ENCODE results near the gene BRD3.

The BRD3 gene

DNA sequence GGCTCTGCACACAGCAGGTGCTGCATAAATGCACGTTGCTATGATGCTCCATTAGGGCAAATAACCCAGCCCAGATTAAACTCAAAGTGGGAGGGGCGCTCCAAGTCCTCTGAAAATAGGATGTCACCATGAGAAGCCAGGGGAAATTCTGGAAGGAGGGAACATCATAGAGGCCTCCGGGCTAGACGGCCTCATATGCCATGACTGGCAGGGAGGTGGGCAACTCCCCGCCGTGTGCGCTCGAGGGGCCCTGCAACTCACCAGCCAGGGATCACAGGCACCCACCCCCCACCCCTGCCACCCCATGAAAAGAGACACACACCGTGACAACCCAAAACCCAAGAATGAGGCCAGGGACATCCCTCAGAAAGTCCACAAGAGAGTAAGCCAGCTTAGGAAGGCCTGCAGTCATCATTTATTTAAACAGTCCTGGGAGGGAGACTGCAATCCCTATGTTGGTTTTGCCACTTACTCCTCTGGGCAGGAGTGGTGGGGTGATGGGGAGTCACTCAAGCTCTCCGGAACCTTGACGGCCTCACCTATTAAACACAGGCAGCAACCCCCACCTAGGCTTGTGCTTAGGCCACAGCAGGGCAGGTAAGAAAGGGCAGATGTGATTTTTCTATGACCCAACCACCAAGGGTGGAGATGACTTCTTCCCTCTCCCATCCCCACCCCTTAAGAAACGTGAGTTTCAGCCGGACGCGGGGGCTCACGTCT is 79.7 kb downstream of the BRD3 start:
- Histone ChIP-seq H2AFZ (ENCODE audit: low read depth, low read length, severe bottlenecking) (no peak overlapping the region), H3K36me3 (ENCODE audit: low read length) (no peaks in the 10 kb centered on the region), H4K20me1 (ENCODE audit: low read depth, low read length) (peaks cover 4% of the 10 kb centered on the region; the same call in 1 of the 2 replicates), H3K4me2 (ENCODE audit: low read depth, low read length, poor library complexity, severe bottlenecking) (no peak overlapping the region), H3K79me2 (ENCODE audit: insufficient read depth, low read length) (peaks cover 80% of the 10 kb centered on the region), H3K9ac (ENCODE audit: low read length) (no peak overlapping the region), H3K27me3 (ENCODE audit: low read length) (no peaks in the 10 kb centered on the region), H3K9me3 (ENCODE audit: insufficient read depth, low read length) (no peaks in the 10 kb centered on the region), H3K27ac (ENCODE audit: low read depth, low read length) (no peak overlapping the region), H3F3A (ENCODE audit: insufficient read depth) (peaks cover 1% of the 10 kb centered on the region; the same call in 1 of the 2 replicates), H3K9me2 (replicated peaks; ENCODE audit: insufficient read depth, low read length) (no peaks in the 10 kb centered on the region), H3K4me3 (ENCODE audit: insufficient read depth, low read length, poor library complexity, severe bottlenecking) (no peak overlapping the region)
- TF ChIP-seq, protein P1, sequence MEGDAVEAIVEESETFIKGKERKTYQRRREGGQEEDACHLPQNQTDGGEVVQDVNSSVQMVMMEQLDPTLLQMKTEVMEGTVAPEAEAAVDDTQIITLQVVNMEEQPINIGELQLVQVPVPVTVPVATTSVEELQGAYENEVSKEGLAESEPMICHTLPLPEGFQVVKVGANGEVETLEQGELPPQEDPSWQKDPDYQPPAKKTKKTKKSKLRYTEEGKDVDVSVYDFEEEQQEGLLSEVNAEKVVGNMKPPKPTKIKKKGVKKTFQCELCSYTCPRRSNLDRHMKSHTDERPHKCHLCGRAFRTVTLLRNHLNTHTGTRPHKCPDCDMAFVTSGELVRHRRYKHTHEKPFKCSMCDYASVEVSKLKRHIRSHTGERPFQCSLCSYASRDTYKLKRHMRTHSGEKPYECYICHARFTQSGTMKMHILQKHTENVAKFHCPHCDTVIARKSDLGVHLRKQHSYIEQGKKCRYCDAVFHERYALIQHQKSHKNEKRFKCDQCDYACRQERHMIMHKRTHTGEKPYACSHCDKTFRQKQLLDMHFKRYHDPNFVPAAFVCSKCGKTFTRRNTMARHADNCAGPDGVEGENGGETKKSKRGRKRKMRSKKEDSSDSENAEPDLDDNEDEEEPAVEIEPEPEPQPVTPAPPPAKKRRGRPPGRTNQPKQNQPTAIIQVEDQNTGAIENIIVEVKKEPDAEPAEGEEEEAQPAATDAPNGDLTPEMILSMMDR (IDR thresholded peaks at IDR 0.05; ENCODE audit: insufficient read depth, low read length, poor library complexity, severe bottlenecking), result no peak
- TF ChIP-seq EZH2phosphoT487 (conservative IDR thresholded peaks at IDR 0.05; ENCODE audit: low read length), result no peak

DNA sequence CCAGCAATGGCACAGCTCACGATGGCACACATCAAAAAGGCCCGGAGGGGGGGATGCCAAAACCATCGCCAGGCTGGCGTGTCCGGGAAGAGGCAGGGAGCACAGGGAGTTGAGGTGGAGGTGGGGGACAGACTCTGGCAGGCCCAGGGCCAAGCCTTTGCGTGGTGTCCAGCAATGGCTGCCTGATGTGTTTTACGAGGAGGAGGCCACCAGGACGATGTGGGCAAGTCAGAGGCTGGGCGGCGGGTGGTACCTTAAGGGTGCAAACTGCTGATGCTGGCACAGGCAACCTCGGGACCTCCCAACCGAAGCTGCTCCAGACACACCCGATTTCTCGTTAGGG is 80.4 kb downstream of the BRD3 start:
- Histone ChIP-seq H3K9me3 (ENCODE audit: insufficient read depth, low read length) (no peaks in the 10 kb centered on the region), H3K27me3 (ENCODE audit: low read length) (no peaks in the 10 kb centered on the region), H3K79me2 (ENCODE audit: insufficient read depth, low read length) (peaks cover 87% of the 10 kb centered on the region), H3K36me3 (ENCODE audit: low read length) (no peaks in the 10 kb centered on the region), H3F3A (ENCODE audit: insufficient read depth) (peaks cover 8% of the 10 kb centered on the region), H3K27ac (ENCODE audit: low read depth, low read length) (no peak overlapping the region), H4K20me1 (ENCODE audit: low read depth, low read length) (peaks cover 4% of the 10 kb centered on the region; the same call in 1 of the 2 replicates), H3K4me3 (ENCODE audit: insufficient read depth, low read length, poor library complexity, severe bottlenecking) (no peak overlapping the region), H3K9ac (ENCODE audit: low read length) (no peak overlapping the region), H2AFZ (ENCODE audit: low read depth, low read length, severe bottlenecking) (no peak overlapping the region), H3K9me2 (replicated peaks; ENCODE audit: insufficient read depth, low read length) (no peaks in the 10 kb centered on the region), H3K4me2 (ENCODE audit: low read depth, low read length, poor library complexity, severe bottlenecking) (no peak overlapping the region)
- TF ChIP-seq, protein P1 (IDR thresholded peaks at IDR 0.05; ENCODE audit: insufficient read depth, low read length, poor library complexity, severe bottlenecking), result no peak
- TF ChIP-seq EZH2phosphoT487 (conservative IDR thresholded peaks at IDR 0.05; ENCODE audit: low read length), result no peak

DNA sequence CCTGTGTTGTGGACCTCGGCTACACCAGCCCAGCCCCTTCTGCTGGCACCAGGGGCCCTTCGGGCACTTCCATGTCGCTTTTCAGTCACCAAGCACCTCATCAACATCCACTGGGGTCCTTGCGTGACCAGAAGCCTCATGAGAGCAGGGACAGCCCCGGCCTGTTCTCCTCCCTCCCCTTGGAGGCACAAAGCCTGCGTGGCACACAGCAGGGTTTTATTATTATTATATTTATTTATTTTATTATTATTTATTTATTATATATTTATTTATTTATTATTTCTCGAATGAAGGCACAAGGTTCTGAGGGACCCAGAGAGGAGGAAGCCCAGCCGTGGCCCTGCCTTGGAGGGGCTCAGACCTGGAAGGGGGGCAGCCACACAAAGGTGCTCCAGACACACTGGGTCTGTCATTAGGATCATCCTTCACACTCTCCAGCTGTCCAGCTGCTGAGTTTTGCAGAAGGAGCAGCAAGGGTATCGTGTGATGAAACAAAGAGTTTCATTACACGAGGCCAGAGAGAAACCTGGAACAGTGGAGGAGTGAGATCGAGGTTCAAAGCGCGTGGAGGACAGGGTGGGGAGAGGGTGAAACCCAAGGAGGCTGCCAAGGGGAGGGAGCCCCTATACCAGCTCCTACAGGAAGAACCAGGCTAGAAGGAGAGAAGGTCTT is 80.9 kb downstream of the BRD3 start:
- peaks cover 90% of the 10 kb centered on the region for H3K79me2 ChIP-seq (ENCODE audit: insufficient read depth, low read length)
- no peak overlapping the region for H3K4me2 ChIP-seq (ENCODE audit: low read depth, low read length, poor library complexity, severe bottlenecking)

More for the DNA sequence above, 80.9 kb downstream of the BRD3 start:
- H3K9me2 ChIP-seq (replicated peaks; ENCODE audit: insufficient read depth, low read length), result no peaks in the 10 kb centered on the region
- no peaks in the 10 kb centered on the region for H3K9me3 ChIP-seq (ENCODE audit: insufficient read depth, low read length)
- TF ChIP-seq EZH2phosphoT487 (conservative IDR thresholded peaks at IDR 0.05; ENCODE audit: low read length), result no peak
- TF ChIP-seq, protein P1 (IDR thresholded peaks at IDR 0.05; ENCODE audit: insufficient read depth, low read length, poor library complexity, severe bottlenecking), result no peak
- H3K9ac ChIP-seq (ENCODE audit: low read length), result no peak overlapping the region
- peak overlapping the region; percentile 51 for H3K27ac ChIP-seq (ENCODE audit: low read depth, low read length)
- no peak overlapping the region for H2AFZ ChIP-seq (ENCODE audit: low read depth, low read length, severe bottlenecking)
- no peaks in the 10 kb centered on the region for H3K36me3 ChIP-seq (ENCODE audit: low read length)
- peaks cover 4% of the 10 kb centered on the region; the same call in 1 of the 2 replicates for H4K20me1 ChIP-seq (ENCODE audit: low read depth, low read length)
- no peak overlapping the region for H3K4me3 ChIP-seq (ENCODE audit: insufficient read depth, low read length, poor library complexity, severe bottlenecking)
- no peaks in the 10 kb centered on the region for H3K27me3 ChIP-seq (ENCODE audit: low read length)
- H3F3A ChIP-seq (ENCODE audit: insufficient read depth), result peaks cover 13% of the 10 kb centered on the region
